ENCODE results near the gene COPS6.

The COPS6 gene

GRCh38 chr7:100077205-100077604 is 11.6 kb upstream of the COPS6 start (continued):
- TF ChIP-seq, protein P1, sequence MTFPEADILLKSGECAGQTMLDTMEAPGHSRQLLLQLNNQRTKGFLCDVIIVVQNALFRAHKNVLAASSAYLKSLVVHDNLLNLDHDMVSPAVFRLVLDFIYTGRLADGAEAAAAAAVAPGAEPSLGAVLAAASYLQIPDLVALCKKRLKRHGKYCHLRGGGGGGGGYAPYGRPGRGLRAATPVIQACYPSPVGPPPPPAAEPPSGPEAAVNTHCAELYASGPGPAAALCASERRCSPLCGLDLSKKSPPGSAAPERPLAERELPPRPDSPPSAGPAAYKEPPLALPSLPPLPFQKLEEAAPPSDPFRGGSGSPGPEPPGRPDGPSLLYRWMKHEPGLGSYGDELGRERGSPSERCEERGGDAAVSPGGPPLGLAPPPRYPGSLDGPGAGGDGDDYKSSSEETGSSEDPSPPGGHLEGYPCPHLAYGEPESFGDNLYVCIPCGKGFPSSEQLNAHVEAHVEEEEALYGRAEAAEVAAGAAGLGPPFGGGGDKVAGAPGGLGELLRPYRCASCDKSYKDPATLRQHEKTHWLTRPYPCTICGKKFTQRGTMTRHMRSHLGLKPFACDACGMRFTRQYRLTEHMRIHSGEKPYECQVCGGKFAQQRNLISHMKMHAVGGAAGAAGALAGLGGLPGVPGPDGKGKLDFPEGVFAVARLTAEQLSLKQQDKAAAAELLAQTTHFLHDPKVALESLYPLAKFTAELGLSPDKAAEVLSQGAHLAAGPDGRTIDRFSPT (tag by site-specific recombination; IDR thresholded peaks at IDR 0.05) = no peak
- TF ChIP-seq ZNF16 (tag by site-specific recombination; IDR thresholded peaks at IDR 0.05; ENCODE audit: low read depth) (no peak), ZNF239 (tag by site-specific recombination; IDR thresholded peaks at IDR 0.05) (no peak), YY1 (tag by site-specific recombination; IDR thresholded peaks at IDR 0.05) (no peak), GLI4 (tag by site-specific recombination; IDR thresholded peaks at IDR 0.05) (no peak), ZNF768 (tag by site-specific recombination; IDR thresholded peaks at IDR 0.05) (no peak), SETDB1 (IDR thresholded peaks at IDR 0.05; ENCODE audit: insufficient read length, low read length) (no peak), ZNF354C (tag by site-specific recombination; IDR thresholded peaks at IDR 0.05; ENCODE audit: borderline replicate concordance, low read depth) (no peak), ZFP37 (tag by site-specific recombination; IDR thresholded peaks at IDR 0.05) (no peak)

- Histone ChIP-seq H3K4me3 (ENCODE audit: low read depth, low read length) (no peak overlapping the region), H3K9me3 (ENCODE audit: control insufficient read depth, insufficient read depth, low read depth, low read length) (no peaks in the 10 kb centered on the region), H3K27ac (ENCODE audit: extremely low read depth, low read depth, low read length) (no peak overlapping the region), H3K36me3 (ENCODE audit: control insufficient read depth in 2 of 2, insufficient read depth in 1 of 2, low read length in 2 of 2) (peaks cover 25 to 58% of the 10 kb centered on the region in 2 experiments; a peak in 2 of 3 replicates), H3K4me1 (ENCODE audit: control insufficient read depth, insufficient read depth, low read length) (no peaks in the 10 kb centered on the region)
- POLR2A ChIA-PET = interaction anchor here (0.6 to 1.6 kb wide), 3 partner anchors 9 to 427 kb away, joined by 3 to 4 read pairs (median 3); no protein-coding TSS in a partner anchor
- CTCF ChIA-PET = no interaction called here
- TF ChIP-seq ZNF239 (tag by site-specific recombination; IDR thresholded peaks at IDR 0.05) = no peak
- no peak for TF ChIP-seq ZNF211 (tag by site-specific recombination; IDR thresholded peaks at IDR 0.05; ENCODE audit: low read depth)
- TF ChIP-seq ZNF610 (tag by site-specific recombination; IDR thresholded peaks at IDR 0.05; ENCODE audit: borderline replicate concordance) = no peak
- TF ChIP-seq ZNF621 (tag by site-specific recombination; IDR thresholded peaks at IDR 0.05) = no peak
- no peak for TF ChIP-seq KLF9 (tag by site-specific recombination; IDR thresholded peaks at IDR 0.05; ENCODE audit: low read depth)
- TF ChIP-seq ZNF791 (tag by site-specific recombination; IDR thresholded peaks at IDR 0.05) = no peak
- TF ChIP-seq, protein P2, sequence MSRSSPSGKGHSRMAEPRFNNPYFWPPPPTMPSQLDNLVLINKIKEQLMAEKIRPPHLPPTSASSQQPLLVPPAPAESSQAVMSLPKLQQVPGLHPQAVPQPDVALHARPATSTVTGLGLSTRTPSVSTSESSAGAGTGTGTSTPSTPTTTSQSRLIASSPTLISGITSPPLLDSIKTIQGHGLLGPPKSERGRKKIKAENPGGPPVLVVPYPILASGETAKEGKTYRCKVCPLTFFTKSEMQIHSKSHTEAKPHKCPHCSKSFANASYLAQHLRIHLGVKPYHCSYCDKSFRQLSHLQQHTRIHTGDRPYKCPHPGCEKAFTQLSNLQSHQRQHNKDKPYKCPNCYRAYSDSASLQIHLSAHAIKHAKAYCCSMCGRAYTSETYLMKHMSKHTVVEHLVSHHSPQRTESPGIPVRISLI (tag by site-specific recombination; IDR thresholded peaks at IDR 0.05) = no peak
- TF ChIP-seq, protein P3, sequence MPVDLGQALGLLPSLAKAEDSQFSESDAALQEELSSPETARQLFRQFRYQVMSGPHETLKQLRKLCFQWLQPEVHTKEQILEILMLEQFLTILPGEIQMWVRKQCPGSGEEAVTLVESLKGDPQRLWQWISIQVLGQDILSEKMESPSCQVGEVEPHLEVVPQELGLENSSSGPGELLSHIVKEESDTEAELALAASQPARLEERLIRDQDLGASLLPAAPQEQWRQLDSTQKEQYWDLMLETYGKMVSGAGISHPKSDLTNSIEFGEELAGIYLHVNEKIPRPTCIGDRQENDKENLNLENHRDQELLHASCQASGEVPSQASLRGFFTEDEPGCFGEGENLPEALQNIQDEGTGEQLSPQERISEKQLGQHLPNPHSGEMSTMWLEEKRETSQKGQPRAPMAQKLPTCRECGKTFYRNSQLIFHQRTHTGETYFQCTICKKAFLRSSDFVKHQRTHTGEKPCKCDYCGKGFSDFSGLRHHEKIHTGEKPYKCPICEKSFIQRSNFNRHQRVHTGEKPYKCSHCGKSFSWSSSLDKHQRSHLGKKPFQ (tag by site-specific recombination; IDR thresholded peaks at IDR 0.05) = no peak
- no peak for TF ChIP-seq WT1 (tag by site-specific recombination; IDR thresholded peaks at IDR 0.05)
- TF ChIP-seq ZNF501 (tag by site-specific recombination; IDR thresholded peaks at IDR 0.05) = no peak
- TF ChIP-seq ZNF664 (tag by site-specific recombination; IDR thresholded peaks at IDR 0.05) = no peak
Measured at GRCh38 chr7:100079024-100079560, 9.7 kb upstream of the COPS6 start.

Measured in HEK293 (cell line).